Measurements from ENCODE around the gene CABYR.

The CABYR gene

GRCh38 chr18:24127735-24128134 is 11.1 kb upstream of the CABYR start:
- H3K9ac ChIP-seq (ENCODE audit: low read length) = no peak overlapping the region
- H3F3A ChIP-seq (ENCODE audit: insufficient read depth) = no peaks in the 10 kb centered on the region
- no peaks in the 10 kb centered on the region for H3K27me3 ChIP-seq (ENCODE audit: low read length)
- TF ChIP-seq EZH2phosphoT487 (conservative IDR thresholded peaks at IDR 0.05; ENCODE audit: low read length) = no peak
- TF ChIP-seq CTCF (IDR thresholded peaks at IDR 0.05; ENCODE audit: insufficient read depth, low read length, poor library complexity, severe bottlenecking) = no peak
- H3K27ac ChIP-seq (ENCODE audit: low read depth, low read length) = no peak overlapping the region
- H4K20me1 ChIP-seq (ENCODE audit: low read depth, low read length) = no peaks in the 10 kb centered on the region
- no peak overlapping the region for H2AFZ ChIP-seq (ENCODE audit: low read depth, low read length, severe bottlenecking)
- no peak overlapping the region for H3K4me3 ChIP-seq (ENCODE audit: insufficient read depth, low read length, poor library complexity, severe bottlenecking)
- H3K4me2 ChIP-seq (ENCODE audit: low read depth, low read length, poor library complexity, severe bottlenecking) = no peak overlapping the region
- no peaks in the 10 kb centered on the region for H3K9me3 ChIP-seq (ENCODE audit: insufficient read depth, low read length)
- H3K9me2 ChIP-seq (replicated peaks; ENCODE audit: insufficient read depth, low read length) = no peaks in the 10 kb centered on the region
- no peaks in the 10 kb centered on the region for H3K79me2 ChIP-seq (ENCODE audit: insufficient read depth, low read length)
- no peaks in the 10 kb centered on the region for H3K36me3 ChIP-seq (ENCODE audit: low read length)

GRCh38 chr18:24128700-24129099 is 10.2 kb upstream of the CABYR start:
- no peak for TF ChIP-seq EZH2phosphoT487 (conservative IDR thresholded peaks at IDR 0.05; ENCODE audit: low read length)
- no peak for TF ChIP-seq CTCF (IDR thresholded peaks at IDR 0.05; ENCODE audit: insufficient read depth, low read length, poor library complexity, severe bottlenecking)
- no peaks in the 10 kb centered on the region for H3K9me2 ChIP-seq (replicated peaks; ENCODE audit: insufficient read depth, low read length)

GRCh38 chr18:24130494-24130893 is 8.4 kb upstream of the CABYR start:
- Histone ChIP-seq H3K27ac (ENCODE audit: low read depth, low read length) (no peak overlapping the region), H3K36me3 (ENCODE audit: low read length) (no peaks in the 10 kb centered on the region), H3K27me3 (ENCODE audit: low read length) (no peaks in the 10 kb centered on the region), H3K79me2 (ENCODE audit: insufficient read depth, low read length) (no peaks in the 10 kb centered on the region), H2AFZ (ENCODE audit: low read depth, low read length, severe bottlenecking) (no peak overlapping the region), H3K4me3 (ENCODE audit: insufficient read depth, low read length, poor library complexity, severe bottlenecking) (no peak overlapping the region), H3K9me2 (replicated peaks; ENCODE audit: insufficient read depth, low read length) (no peaks in the 10 kb centered on the region), H4K20me1 (ENCODE audit: low read depth, low read length) (no peaks in the 10 kb centered on the region), H3K9me3 (ENCODE audit: insufficient read depth, low read length) (no peaks in the 10 kb centered on the region), H3K4me2 (ENCODE audit: low read depth, low read length, poor library complexity, severe bottlenecking) (no peak overlapping the region), H3F3A (ENCODE audit: insufficient read depth) (no peaks in the 10 kb centered on the region), H3K9ac (ENCODE audit: low read length) (no peak overlapping the region)
- TF ChIP-seq EZH2phosphoT487 (conservative IDR thresholded peaks at IDR 0.05; ENCODE audit: low read length) = no peak
- no peak for TF ChIP-seq CTCF (IDR thresholded peaks at IDR 0.05; ENCODE audit: insufficient read depth, low read length, poor library complexity, severe bottlenecking)

More at GRCh38 chr18:24128700-24129099, 10.2 kb upstream of the CABYR start:
- Histone ChIP-seq H4K20me1 (ENCODE audit: low read depth, low read length) (no peaks in the 10 kb centered on the region), H3K27me3 (ENCODE audit: low read length) (no peaks in the 10 kb centered on the region), H3K9me3 (ENCODE audit: insufficient read depth, low read length) (no peaks in the 10 kb centered on the region), H3K4me2 (ENCODE audit: low read depth, low read length, poor library complexity, severe bottlenecking) (no peak overlapping the region), H3K4me3 (ENCODE audit: insufficient read depth, low read length, poor library complexity, severe bottlenecking) (no peak overlapping the region), H3F3A (ENCODE audit: insufficient read depth) (no peaks in the 10 kb centered on the region), H3K36me3 (ENCODE audit: low read length) (no peaks in the 10 kb centered on the region), H3K9ac (ENCODE audit: low read length) (no peak overlapping the region), H2AFZ (ENCODE audit: low read depth, low read length, severe bottlenecking) (no peak overlapping the region), H3K79me2 (ENCODE audit: insufficient read depth, low read length) (no peaks in the 10 kb centered on the region), H3K27ac (ENCODE audit: low read depth, low read length) (no peak overlapping the region)

All from SU-DHL-6 (cell line).